22Rv1 (cell line): ENCODE data around the gene FNTB.

Experiments used
- ZFX ChIP-seq: fragments of 450-650 bp; IDR thresholded peaks from 2 replicates; pipeline ENCODE4 v1.6.1; 2017; ENCODE audit warnings: antibody characterized with exemption, borderline replicate concordance
- TF ChIP-seq, protein P1 (sequence below): fragments of 450-650 bp; IDR thresholded peaks from 2 replicates; pipeline ENCODE4 v1.5.1; 2017; ENCODE audit warnings: mild to moderate bottlenecking

DNA sequence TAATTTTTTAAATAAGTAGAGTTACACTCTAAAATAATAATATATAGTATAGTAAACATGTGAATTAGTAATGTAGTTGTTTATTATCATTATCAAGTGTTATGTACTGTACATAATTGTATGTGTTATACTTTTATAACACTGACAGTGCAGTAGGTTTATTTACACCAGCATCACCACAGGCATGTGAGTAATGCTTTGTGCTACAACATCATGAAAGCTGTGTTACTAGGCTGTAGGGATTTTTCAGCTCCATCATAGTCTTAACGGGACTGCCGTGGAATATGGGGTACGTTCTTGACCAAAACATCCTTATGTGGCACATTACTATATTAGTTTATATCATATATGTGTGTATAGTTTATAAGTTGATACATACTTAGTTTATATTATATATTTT is 8.6 kb downstream of the FNTB start:
- TF ChIP-seq, protein P1, sequence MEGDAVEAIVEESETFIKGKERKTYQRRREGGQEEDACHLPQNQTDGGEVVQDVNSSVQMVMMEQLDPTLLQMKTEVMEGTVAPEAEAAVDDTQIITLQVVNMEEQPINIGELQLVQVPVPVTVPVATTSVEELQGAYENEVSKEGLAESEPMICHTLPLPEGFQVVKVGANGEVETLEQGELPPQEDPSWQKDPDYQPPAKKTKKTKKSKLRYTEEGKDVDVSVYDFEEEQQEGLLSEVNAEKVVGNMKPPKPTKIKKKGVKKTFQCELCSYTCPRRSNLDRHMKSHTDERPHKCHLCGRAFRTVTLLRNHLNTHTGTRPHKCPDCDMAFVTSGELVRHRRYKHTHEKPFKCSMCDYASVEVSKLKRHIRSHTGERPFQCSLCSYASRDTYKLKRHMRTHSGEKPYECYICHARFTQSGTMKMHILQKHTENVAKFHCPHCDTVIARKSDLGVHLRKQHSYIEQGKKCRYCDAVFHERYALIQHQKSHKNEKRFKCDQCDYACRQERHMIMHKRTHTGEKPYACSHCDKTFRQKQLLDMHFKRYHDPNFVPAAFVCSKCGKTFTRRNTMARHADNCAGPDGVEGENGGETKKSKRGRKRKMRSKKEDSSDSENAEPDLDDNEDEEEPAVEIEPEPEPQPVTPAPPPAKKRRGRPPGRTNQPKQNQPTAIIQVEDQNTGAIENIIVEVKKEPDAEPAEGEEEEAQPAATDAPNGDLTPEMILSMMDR: no peak
- TF ChIP-seq ZFX: no peak
